ENCODE data around the gene PSPN.

The PSPN gene

GRCh38 chr19:6334490-6335285 lies 41.0 kb downstream of the PSPN start:
- Histone ChIP-seq H3K9ac (ENCODE audit: low read length) (no peak overlapping the region), H3K9me3 (ENCODE audit: control insufficient read depth, low read depth, low read length) (no peaks in the 10 kb centered on the region), H3K36me3 (ENCODE audit: control insufficient read depth, low read depth, low read length) (no peaks in the 10 kb centered on the region), H3K27ac (ENCODE audit: low read length) (no peak overlapping the region), H3K27me3 (ENCODE audit: control insufficient read depth, insufficient read depth, low read length) (no peaks in the 10 kb centered on the region), H3K4me1 (ENCODE audit: control insufficient read depth, low read depth, low read length) (no peaks in the 10 kb centered on the region), H3K4me3 (ENCODE audit: low read length) (no peak overlapping the region)

DNA sequence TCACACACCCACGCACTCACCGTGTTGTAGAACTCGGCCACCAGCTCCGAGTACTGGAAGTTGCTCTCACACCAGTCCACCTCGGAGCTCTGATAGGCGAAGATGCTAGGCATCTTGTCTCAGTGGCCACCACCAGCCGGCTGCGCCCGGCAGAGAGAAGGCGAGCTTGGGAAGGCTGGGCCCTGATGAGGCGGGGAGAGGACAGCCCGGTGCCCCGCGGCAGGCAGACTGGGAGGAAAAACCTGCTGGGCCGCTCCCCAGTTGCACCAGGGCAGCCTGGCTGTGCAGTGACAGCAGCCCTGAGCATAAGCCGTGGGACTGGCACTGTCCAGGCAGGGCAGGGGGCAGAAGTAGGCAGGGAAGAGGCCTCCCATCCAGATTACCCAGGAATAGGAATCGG lies 42.3 kb downstream of the PSPN start, which contains the start of gene ACER1:
TSS of gene ACER1 (minus strand) at position 174 of the 400 bp plus-strand sequence. CDS start at position 113, 61 bp downstream.
- H3K36me3 ChIP-seq (ENCODE audit: control insufficient read depth, low read depth, low read length): no peaks in the 10 kb centered on the region
- H3K4me1 ChIP-seq (ENCODE audit: control insufficient read depth, low read depth, low read length): no peaks in the 10 kb centered on the region
- no peak within 1 kb of the TSS for H3K27ac ChIP-seq (ENCODE audit: low read length)
- no peaks in the 10 kb centered on the region for H3K27me3 ChIP-seq (ENCODE audit: control insufficient read depth, insufficient read depth, low read length)
- no peak within 1 kb of the TSS for H3K4me3 ChIP-seq (ENCODE audit: low read length)
- H3K9ac ChIP-seq (ENCODE audit: low read length): no peak within 1 kb of the TSS
- H3K9me3 ChIP-seq (ENCODE audit: control insufficient read depth, low read depth, low read length): no peaks in the 10 kb centered on the region

DNA sequence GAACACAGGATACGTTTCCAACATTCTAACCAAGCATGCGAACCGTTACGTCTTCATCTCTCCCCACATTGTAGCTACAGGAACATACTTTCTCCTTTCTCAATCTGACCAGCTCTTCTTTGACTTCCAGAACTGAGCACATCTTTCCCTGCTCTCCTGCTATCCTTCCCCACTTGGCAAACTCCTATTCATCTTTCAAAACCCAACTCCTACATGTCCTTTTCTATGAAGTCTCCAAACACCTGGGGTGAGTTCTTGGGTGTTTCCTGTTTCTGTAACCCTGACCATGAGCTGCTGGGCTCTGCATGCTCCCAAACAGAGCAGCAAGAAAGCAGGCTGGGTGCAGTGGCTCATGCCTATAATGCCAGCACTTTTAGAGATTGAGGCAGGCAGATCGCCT lies 48.9 kb downstream of the PSPN start:
- no peaks in the 10 kb centered on the region for H3K9me3 ChIP-seq (ENCODE audit: control insufficient read depth, low read depth, low read length)
- no peak overlapping the region for H3K4me3 ChIP-seq (ENCODE audit: low read length)
- H3K9ac ChIP-seq (ENCODE audit: low read length): no peak overlapping the region
- H3K27me3 ChIP-seq (ENCODE audit: control insufficient read depth, insufficient read depth, low read length): no peaks in the 10 kb centered on the region
- no peaks in the 10 kb centered on the region for H3K4me1 ChIP-seq (ENCODE audit: control insufficient read depth, low read depth, low read length)
- no peak overlapping the region for H3K27ac ChIP-seq (ENCODE audit: low read length)
- H3K36me3 ChIP-seq (ENCODE audit: control insufficient read depth, low read depth, low read length): no peaks in the 10 kb centered on the region

GRCh38 chr19:6325614-6326013 lies 50.1 kb downstream of the PSPN start:
- no peak overlapping the region for H3K27ac ChIP-seq (ENCODE audit: low read length)
- H3K4me3 ChIP-seq (ENCODE audit: low read length): no peak overlapping the region
- no peaks in the 10 kb centered on the region for H3K4me1 ChIP-seq (ENCODE audit: control insufficient read depth, low read depth, low read length)
- H3K9me3 ChIP-seq (ENCODE audit: control insufficient read depth, low read depth, low read length): no peaks in the 10 kb centered on the region
- H3K27me3 ChIP-seq (ENCODE audit: control insufficient read depth, insufficient read depth, low read length): no peaks in the 10 kb centered on the region
- no peaks in the 10 kb centered on the region for H3K36me3 ChIP-seq (ENCODE audit: control insufficient read depth, low read depth, low read length)
- H3K9ac ChIP-seq (ENCODE audit: low read length): no peak overlapping the region
